GM21825 (cell line): Measurements from ENCODE around the gene NXPE3.

Experiments
- ATAC-seq: cut with Tn5 transposase; IDR thresholded peaks from one replicate; pipeline ENCODE4 v1.9.1; 2021; ENCODE audit warnings: mild to moderate bottlenecking, moderate library complexity; ENCODE audit not compliant: unreplicated experiment

Gene NXPE3

DNA sequence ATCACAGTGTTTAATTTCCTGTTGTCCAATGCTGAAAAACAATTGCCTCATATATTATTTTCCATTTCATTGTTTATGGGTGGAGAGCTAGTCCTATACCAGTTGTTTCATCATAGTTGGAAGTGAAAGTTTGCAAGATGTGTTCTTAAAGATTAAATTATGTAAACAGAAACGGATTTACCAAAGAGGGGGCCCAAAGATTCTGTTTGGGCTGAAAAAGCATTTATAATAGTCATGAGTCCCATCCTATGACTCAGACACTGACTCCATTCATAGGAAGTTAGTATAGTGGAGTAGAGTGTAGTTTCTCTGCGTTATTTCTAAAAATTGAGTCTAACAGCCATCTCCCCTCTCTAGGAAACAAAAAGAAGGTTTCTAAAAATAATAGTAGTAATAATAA, 94.6 kb downstream of the NXPE3 start:
- ATAC-seq: no peak

DNA sequence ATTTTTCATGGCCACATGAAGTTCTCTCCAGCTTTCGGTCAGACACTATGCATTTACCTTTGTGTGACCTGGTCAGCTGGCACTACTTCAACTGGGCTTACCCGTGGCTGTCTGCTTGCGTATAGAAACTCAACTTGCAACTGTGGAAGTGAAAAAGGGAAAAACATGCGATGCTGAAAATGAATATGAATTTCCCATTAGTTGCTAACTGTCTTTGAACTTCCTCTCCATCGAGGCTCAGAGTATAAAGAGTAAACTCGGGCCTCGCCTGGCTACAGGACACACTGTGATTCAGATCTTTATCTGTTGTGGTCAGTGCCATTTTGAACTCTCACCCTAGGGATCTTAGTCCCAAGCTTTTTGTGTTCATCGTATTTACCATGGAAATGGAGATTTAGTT, 97.1 kb downstream of the NXPE3 start:
- ATAC-seq: no peak
